KBM-7 (cell line): ENCODE data around the gene MB.
A peak's percentile ranks its signal among the peaks of the same experiment; 100 is the strongest.

Experiments used
- DNase-seq: peaks from one replicate; pipeline ENCODE4 v3.0.0-alpha.2; 2015
- in situ Hi-C: fragments of 300-500 bp; cut with MboI; formaldehyde crosslinking; loops from 2 replicates; pipeline ENCODE4 v1.14.3; 2020; ENCODE audit warnings: low sequenced_read_pairs, low pct_unique_long_range_greater_than_20kb, mixed read lengths

The MB gene

GRCh38 chr22:35587447-35587870 is 29.7 kb downstream of the MB start:
- in situ Hi-C loops = loop anchor here (10.0 kb wide), 1 partner anchor 243 kb away; no protein-coding TSS in a partner anchor
- no peak for DNase-seq

- in situ Hi-C loops = loop anchor here (10.0 kb wide), 1 partner anchor 242 kb away; no protein-coding TSS in a partner anchor
- DNase-seq = no peak
Measured at GRCh38 chr22:35586771-35587170, 30.4 kb downstream of the MB start.

DNA sequence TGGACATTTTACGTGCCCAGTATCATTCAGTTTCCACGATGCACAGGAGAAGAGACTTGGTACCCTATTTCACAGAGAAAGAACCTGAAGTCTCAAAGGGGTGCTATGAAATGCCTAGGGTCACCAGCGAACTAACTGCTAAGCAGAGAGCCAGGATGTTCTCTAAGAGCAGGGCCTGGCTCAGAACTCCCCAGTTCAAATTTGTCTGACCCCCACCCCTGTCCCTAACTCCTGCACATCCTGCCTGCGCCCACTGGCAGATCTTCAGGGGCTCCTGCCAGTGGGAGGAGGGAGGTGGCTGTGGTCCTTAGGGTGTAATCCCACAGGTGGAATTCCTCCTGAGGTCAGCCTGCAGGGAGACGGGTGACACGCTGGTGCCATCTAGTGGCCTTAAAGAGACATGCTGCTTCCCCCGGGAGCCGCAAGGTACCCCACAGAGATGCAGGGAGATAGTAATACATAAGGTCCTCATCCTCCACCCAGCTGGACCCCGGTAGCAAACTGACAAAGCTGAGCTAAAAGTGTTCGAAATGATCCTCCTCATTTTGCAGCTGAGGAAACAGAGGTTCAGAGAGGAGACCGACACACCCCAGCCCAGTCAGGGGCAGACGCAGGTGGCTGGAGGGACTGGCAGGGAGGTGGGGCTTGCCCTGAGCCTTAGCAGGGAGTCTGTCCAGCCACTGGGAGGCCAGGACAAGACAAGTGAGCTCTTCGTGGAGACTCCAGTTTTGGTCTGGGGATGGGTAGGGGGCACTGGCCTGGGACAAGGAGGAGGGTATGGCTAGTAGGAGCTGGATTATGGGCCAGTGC is 34.1 kb downstream of the MB start:
- peak; percentile 79 for DNase-seq
- in situ Hi-C loops = loop anchor here (10.0 kb wide), 1 partner anchor 238 kb away; no protein-coding TSS in a partner anchor

- no peak for DNase-seq
- in situ Hi-C loops = loop anchor here (10.0 kb wide), 1 partner anchor 238 kb away; no protein-coding TSS in a partner anchor
Measured at GRCh38 chr22:35582218-35582860, 34.8 kb downstream of the MB start.

- in situ Hi-C loops = loop anchor here (10.0 kb wide), 1 partner anchor 236 kb away; no protein-coding TSS in a partner anchor
- DNase-seq = no peak
Measured at GRCh38 chr22:35581023-35581413, 36.1 kb downstream of the MB start.

- in situ Hi-C loops = loop anchor here (10.0 kb wide), 1 partner anchor 236 kb away; no protein-coding TSS in a partner anchor
- DNase-seq = no peak
Measured at GRCh38 chr22:35580351-35581022, 36.6 kb downstream of the MB start.

DNA sequence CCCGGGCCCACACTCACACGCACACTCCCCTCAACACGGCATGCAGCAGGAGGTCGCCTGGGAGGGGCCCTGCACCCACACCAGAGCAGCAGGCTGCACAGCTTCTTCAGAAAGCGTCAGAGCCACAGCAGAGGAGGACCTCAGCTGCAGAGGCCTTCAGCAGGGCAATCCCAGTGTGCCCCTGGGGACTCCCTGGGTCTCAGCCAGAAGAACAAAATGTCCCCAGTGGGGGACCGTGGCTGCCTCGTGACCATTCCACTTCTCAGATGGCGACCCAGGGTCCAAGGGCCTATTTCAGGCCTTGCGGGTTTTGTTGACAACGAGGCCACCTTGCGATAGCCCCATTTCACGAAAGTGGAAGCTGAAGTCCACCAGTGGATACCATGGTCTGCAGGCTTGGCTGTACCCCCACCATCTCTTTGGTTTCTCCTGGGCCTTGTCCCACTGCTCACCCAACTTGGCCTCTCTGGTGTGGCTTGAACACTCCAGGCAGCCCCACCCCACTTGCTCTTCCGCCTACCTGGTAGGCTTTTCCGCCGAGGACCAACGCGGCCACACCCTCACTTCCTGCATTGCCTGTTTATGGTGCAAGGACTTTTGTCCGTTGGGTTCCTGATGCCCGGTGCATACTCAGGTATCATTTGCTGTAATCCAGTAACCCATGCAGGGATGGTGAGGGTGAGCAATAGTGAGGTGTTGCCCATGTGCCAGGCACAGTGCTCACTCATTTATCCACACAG is 38.1 kb downstream of the MB start:
- DNase-seq = no peak
- in situ Hi-C loops = no loop called here

DNA sequence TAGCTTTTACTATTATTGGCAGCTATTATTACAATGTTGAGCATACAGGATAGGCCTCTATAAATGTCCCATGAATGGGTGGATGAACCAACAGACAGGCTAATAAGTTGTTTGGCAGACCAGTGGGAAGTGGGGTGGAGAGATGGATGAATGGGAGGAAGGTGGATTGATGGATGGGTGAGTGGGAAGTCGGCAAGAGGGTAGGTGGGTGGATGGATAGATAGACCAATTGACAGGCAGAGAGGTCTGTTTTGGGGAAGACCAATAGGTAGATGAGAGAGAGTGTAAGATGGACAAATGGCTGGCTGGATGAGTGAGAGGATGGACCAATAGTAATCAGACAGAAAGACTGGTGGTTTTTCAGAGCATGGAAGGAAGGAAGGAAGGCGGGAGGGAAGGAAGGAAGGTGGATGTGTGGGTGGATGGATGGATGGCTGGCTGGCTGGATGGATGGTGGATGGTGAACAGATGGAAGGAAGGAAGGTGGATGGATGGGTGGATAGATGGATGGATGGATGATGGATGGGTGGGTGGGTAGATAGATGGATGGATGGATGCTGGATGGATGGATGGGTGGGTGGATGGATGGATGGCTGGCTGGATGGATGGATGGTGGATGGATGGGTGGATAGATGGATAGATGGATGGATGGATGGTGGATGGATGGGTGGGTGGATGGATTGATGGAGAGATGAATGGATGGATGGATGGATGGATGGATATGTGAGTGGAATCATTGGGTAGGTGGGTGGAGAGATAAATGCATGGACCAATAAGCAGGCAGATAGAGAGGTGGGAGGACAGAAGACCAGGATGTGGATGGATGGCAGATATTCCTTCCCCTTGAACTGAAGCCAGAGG is 39.1 kb downstream of the MB start:
- in situ Hi-C loops = no loop called here
- no peak for DNase-seq

- in situ Hi-C loops = no loop called here
- no peak for DNase-seq
Measured at GRCh38 chr22:35576671-35577070, 40.5 kb downstream of the MB start.

GRCh38 chr22:35575116-35575748 is 41.9 kb downstream of the MB start:
- DNase-seq = no peak
- in situ Hi-C loops = no loop called here

DNA sequence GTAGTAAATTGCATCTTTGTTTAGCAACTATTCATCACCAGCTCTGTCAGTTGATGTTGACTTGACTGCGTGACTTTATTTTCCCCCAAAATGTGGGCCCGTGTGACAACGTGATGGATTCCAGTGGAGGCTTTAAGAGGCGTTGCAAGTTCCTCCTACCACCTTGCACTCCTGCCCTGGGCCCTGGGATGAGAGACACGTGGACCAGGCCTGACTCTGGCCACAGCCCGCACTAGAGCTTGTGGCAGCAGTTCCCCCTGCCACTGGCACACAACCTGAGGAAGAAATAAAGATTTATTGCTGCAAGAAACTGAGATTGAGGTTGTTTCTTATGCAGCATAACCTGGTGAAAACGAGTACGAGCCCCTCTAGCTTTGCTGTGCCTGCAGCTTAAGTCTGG is 44.6 kb downstream of the MB start:
- DNase-seq = no peak
- in situ Hi-C loops = no loop called here

- in situ Hi-C loops = no loop called here
- no peak for DNase-seq
Measured at GRCh38 chr22:35570686-35571194, 46.4 kb downstream of the MB start.

DNA sequence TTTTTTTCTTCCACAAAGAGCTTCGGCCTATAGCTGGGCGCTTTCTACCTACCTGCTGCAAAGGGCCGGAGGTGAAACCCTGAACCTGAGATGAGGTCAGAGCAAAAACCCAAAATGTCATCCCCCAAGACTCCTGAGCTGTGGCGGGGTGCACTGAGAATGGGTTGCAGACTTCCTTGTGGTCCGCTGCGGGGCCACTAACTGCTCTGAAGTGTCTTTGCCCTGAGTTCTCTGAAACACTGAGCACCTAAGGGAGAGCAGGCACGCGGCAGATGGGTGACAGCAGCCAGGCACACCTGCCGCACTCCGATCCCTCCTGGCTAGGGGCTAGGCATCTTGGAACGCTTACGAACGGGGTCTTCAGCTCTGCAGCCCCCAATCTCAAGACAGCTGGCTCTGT is 47.2 kb downstream of the MB start:
- DNase-seq = no peak
- in situ Hi-C loops = no loop called here

GRCh38 chr22:35568751-35569739 is 48.1 kb downstream of the MB start:
- in situ Hi-C loops = no loop called here
- no peak for DNase-seq

DNA sequence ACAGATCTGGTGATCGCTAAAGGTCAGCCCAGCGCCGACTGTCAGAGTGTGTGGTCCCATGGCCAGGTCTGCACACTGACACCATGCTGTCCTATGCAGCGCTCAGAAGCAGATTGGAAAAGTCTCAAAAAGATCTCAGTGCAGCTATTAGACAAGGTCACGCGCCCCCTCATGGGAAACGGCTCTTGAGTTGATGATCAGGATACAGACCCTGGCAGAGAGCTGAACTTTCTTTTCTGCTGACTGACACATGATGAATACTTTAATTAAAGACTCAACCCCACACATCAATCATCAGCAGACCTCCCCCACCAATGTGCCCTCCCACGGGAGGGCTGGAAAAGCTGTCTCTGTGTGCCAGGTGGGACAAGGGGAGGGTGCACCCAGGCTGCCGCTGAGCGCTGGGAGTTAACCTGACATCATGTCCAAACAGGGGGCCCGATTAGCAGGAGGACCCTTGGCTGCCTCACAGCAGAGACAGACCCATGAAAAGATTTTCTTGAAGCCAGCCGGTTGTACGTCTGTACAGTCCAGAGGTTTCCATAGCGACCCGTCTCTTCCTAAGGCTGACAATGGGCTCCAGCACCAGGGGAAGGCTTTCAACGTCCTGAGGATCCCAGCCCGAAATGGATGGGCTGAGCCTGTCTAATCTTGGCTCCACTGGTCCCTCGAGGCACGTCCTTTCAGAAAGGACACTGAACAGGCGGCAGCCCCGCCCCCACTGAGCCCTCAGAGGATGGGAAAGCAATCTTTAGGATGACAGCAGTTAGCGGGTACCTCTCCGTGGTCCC is 49.6 kb downstream of the MB start:
- in situ Hi-C loops = no loop called here
- no peak for DNase-seq
